DND-41 (cell line): Measurements from ENCODE around the gene GUCY1A1.

Experiments used
- CTCF ChIP-seq: IDR thresholded peaks from 2 replicates; pipeline ENCODE4 v1.5.1; 2012; ENCODE audit warnings: borderline replicate concordance, low read length, moderate library complexity, mild to moderate bottlenecking; ENCODE audit not compliant: poor library complexity, severe bottlenecking; ENCODE audit errors: extremely low read depth
- EZH2 ChIP-seq: IDR thresholded peaks from 3 replicates; pipeline ENCODE4 v1.6.1; 2012; ENCODE audit warnings: borderline replicate concordance, low read depth, mild to moderate bottlenecking, moderate library complexity, low read length, inconsistent platforms; ENCODE audit not compliant: severe bottlenecking

- TF ChIP-seq CTCF (no peak), EZH2 (no peak)
Measured at GRCh38 chr4:155757745-155758265, 91.2 kb downstream of the GUCY1A1 start.
